Measurements from ENCODE around the gene RTN1.

DNA sequence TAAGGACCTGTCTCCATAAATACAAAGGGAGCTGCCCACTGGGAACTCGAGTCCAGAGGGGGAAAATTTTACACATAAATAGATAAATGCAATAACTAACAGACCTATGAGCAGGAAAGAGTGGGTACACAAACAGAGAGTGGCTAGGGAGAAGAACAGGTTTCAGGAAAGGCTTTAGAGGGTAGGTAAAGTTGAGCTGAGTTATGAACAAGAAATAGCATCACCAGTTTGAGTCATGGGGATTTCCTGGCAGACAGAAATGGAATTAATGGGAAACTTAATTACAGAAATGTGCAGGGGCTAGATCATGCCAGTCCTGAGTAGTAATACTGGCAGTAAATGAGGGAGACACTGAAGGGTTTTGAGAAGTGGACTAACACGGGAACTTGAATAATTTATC, 236.0 kb downstream of the RTN1 start:
- TF ChIP-seq, protein P1, sequence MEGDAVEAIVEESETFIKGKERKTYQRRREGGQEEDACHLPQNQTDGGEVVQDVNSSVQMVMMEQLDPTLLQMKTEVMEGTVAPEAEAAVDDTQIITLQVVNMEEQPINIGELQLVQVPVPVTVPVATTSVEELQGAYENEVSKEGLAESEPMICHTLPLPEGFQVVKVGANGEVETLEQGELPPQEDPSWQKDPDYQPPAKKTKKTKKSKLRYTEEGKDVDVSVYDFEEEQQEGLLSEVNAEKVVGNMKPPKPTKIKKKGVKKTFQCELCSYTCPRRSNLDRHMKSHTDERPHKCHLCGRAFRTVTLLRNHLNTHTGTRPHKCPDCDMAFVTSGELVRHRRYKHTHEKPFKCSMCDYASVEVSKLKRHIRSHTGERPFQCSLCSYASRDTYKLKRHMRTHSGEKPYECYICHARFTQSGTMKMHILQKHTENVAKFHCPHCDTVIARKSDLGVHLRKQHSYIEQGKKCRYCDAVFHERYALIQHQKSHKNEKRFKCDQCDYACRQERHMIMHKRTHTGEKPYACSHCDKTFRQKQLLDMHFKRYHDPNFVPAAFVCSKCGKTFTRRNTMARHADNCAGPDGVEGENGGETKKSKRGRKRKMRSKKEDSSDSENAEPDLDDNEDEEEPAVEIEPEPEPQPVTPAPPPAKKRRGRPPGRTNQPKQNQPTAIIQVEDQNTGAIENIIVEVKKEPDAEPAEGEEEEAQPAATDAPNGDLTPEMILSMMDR (IDR thresholded peaks at IDR 0.05; ENCODE audit: low read length): no peak
- TF ChIP-seq EZH2 (IDR thresholded peaks at IDR 0.05; ENCODE audit: borderline replicate concordance, low read length): no peak

Data from OCI-LY1 (cell line).